ENCODE results near the gene FAM181A. TPM values are rescaled to one million over a fixed set of nuclear protein-coding genes. Genes with fewer than 3 reads are reported as not detected.

FAM181A gene
- total RNA-seq, 5 donors from 2014 or later (not counting 1 experiment from before 2014, with no cell fraction given), result not detected

DNA sequence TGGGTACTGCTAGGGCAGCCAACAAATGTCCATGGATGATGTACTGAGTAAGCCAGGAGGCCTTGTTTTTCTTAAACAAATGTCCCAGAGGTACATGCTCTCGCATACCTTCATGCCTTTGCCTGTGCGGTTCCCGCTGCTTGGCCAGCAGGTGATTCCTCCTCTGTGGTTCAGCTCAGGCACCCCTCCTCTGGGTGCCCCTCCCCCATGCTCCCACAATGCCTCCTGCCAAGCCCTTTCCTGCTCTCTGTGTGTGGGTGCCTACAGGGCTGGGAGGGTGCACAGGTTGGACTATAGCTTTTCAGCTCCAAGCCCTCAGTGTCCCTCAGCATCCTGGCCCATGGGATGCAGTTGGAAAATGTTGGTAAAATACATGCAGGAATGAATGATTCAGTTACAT is 25.7 kb downstream of the FAM181A start:
- 77% methylated on average over 3 of the region's 3 CpGs for WGBS (ENCODE audit: insufficient coverage)
- ChIA-PET POLR2A (no interaction called here), CTCF (interaction anchor here in 1 of 2 donors (0.6 kb wide), 2 partner anchors 10 to 13 kb away, joined by 3 to 7 read pairs; no protein-coding TSS in a partner anchor)
- ATAC-seq (replicated peaks in 1 of 4) (no peak), DNase-seq (no peak)
- Histone ChIP-seq H3K4me3 (ENCODE audit: control insufficient read depth in 1 of 2, extremely low read depth in 1 of 2, low read length in 1 of 2) (no peak overlapping the region), H3K27me3 (replicated peaks in 1 of 2; ENCODE audit: control insufficient read depth in 2 of 2, extremely low read depth in 1 of 2, insufficient read depth in 2 of 2, low read length in 1 of 2) (peaks cover 0 to 3% of the 10 kb centered on the region in 2 experiments), H3K9me3 (no peaks in the 10 kb centered on the region), H3K4me1 (ENCODE audit: control insufficient read depth in 1 of 2, extremely low read depth in 1 of 2, insufficient read depth in 2 of 2, low read length in 2 of 2) (peaks cover 19 to 58% of the 10 kb centered on the region in 2 experiments), H3K36me3 (ENCODE audit: control insufficient read depth in 2 of 2, extremely low read depth in 1 of 2, insufficient read depth in 1 of 2, low read length in 1 of 2) (no peaks in the 10 kb centered on the region), H3K27ac (ENCODE audit: low read length) (no peak overlapping the region)
- Mint-ChIP-seq H3K9me3 (no peaks in the 10 kb centered on the region), H3K36me3 (no peaks in the 10 kb centered on the region), H3K4me1 (peaks cover 49 to 52% (median 52%) of the 10 kb centered on the region in 3 donors), H3K27me3 (no peaks in the 10 kb centered on the region), H3K27ac (peak overlapping the region in 1 of 2 donors; percentile 44), H3K4me3 (no peak overlapping the region)

DNA sequence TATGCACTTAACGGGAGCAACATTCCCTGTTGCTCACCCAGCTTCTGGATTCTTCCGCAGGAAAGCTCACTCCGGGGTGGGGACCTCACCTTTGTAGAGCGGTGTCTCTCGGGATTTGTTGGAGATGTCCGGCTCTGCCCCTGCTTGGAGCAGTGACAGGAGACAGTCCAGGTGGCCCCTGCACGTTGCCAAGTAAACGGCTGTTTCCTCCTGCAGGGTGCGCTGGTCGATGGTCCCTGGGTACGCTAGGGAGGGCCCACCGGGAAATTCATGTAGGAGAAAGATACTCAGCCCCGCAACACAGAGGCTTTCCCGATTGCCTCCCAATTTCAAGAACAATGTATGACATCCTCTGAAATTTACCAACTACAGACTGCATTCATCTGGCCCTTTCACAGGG is 26.1 kb downstream of the FAM181A start:
- peaks cover 52 to 56% (median 56%) of the 10 kb centered on the region in 3 donors for H3K4me1 Mint-ChIP-seq
- POLR2A ChIA-PET, result no interaction called here
- ATAC-seq (replicated peaks in 1 of 4), result no peak

DNA sequence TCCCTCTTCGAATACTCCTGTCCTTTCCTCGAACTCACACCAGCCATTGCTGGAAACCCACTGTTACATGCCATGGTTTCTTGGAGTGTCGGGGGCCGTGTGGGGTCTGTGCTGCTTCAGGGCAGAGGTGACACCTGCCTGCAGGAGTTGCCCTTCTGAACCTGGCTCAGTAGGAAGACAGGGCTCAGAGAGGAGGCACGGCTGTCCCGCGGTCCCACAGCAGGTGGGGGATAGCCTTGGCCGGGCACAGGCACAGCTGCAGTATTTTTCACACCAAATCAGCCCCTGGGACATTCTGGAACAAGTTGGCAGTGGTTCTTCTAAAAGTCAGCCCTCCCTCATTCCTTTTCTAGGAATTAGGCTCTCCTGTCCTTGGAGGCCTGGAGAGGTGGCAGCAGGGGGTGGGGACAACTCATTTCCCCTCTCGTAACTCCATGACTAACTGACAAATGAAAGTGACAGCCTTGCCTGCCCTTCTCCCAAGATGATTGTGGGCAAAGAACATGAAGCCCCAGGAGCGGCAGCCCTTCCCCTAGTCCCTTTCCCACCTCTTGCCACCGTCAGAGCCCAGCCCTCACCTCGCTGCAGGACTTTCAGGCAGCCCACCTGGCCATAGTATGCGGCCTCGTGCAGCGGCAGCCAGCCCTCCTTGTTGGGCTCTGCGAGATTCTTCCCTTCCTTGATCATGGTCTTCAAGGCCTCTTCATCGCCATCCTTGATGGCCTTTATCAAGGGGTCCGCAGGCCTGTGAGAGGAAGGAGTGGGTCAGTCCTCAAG is 26.8 kb downstream of the FAM181A start:
- peak overlapping the region; percentile 16 to 22 for H3K27ac Mint-ChIP-seq
- H3K9me3 ChIP-seq, result no peaks in the 10 kb centered on the region
- peak overlapping the region in 1 of 2 donors; percentile 45 for H3K4me3 ChIP-seq (ENCODE audit: control insufficient read depth in 1 of 2, extremely low read depth in 1 of 2, low read length in 1 of 2)
- H3K36me3 Mint-ChIP-seq, result no peaks in the 10 kb centered on the region
- H3K36me3 ChIP-seq (ENCODE audit: control insufficient read depth in 2 of 2, extremely low read depth in 1 of 2, insufficient read depth in 1 of 2, low read length in 1 of 2), result no peaks in the 10 kb centered on the region
- no peaks in the 10 kb centered on the region for H3K27me3 Mint-ChIP-seq
- POLR2A ChIA-PET, result no interaction called here
- 77% methylated on average over 11 of the region's 18 CpGs for WGBS (ENCODE audit: insufficient coverage)
- peak overlapping the region; percentile 79 for H3K27ac ChIP-seq (ENCODE audit: low read length)
- peaks cover 59 to 63% (median 62%) of the 10 kb centered on the region in 3 donors for H3K4me1 Mint-ChIP-seq
- ATAC-seq (replicated peaks in 1 of 4) (no peak), DNase-seq (no peak)
- peaks cover 0 to 3% of the 10 kb centered on the region in 2 experiments for H3K27me3 ChIP-seq (replicated peaks in 1 of 2; ENCODE audit: control insufficient read depth in 2 of 2, extremely low read depth in 1 of 2, insufficient read depth in 2 of 2, low read length in 1 of 2)
- H3K4me1 ChIP-seq (ENCODE audit: control insufficient read depth in 1 of 2, extremely low read depth in 1 of 2, insufficient read depth in 2 of 2, low read length in 2 of 2), result peaks cover 25 to 69% of the 10 kb centered on the region in 2 experiments
- no peaks in the 10 kb centered on the region for H3K9me3 Mint-ChIP-seq
- H3K4me3 Mint-ChIP-seq, result peak overlapping the region; percentile 17 to 73 (median 47)
- CTCF ChIA-PET, result interaction anchor here in 1 of 2 donors (1.8 to 1.9 kb wide), 2 partner anchors 14 to 46 kb away, joined by 4 to 9 read pairs; no protein-coding TSS in a partner anchor

More for the DNA sequence above, 26.1 kb downstream of the FAM181A start:
- no peaks in the 10 kb centered on the region for H3K9me3 ChIP-seq
- no peaks in the 10 kb centered on the region for H3K36me3 ChIP-seq (ENCODE audit: control insufficient read depth in 2 of 2, extremely low read depth in 1 of 2, insufficient read depth in 1 of 2, low read length in 1 of 2)
- 86% methylated on average over 11 of the region's 14 CpGs for WGBS (ENCODE audit: insufficient coverage)
- H3K4me1 ChIP-seq (ENCODE audit: control insufficient read depth in 1 of 2, extremely low read depth in 1 of 2, insufficient read depth in 2 of 2, low read length in 2 of 2), result peaks cover 19 to 62% of the 10 kb centered on the region in 2 experiments
- CTCF ChIA-PET, result interaction anchor here in 1 of 2 donors (0.6 kb wide), 2 partner anchors 10 to 14 kb away, joined by 3 to 7 read pairs; no protein-coding TSS in a partner anchor
- H3K9me3 Mint-ChIP-seq, result no peaks in the 10 kb centered on the region
- no peak overlapping the region for H3K4me3 ChIP-seq (ENCODE audit: control insufficient read depth in 1 of 2, extremely low read depth in 1 of 2, low read length in 1 of 2)
- H3K27ac ChIP-seq (ENCODE audit: low read length), result no peak overlapping the region
- no peak overlapping the region for H3K27ac Mint-ChIP-seq
- H3K27me3 ChIP-seq (replicated peaks in 1 of 2; ENCODE audit: control insufficient read depth in 2 of 2, extremely low read depth in 1 of 2, insufficient read depth in 2 of 2, low read length in 1 of 2), result peaks cover 0 to 3% of the 10 kb centered on the region in 2 experiments
- H3K27me3 Mint-ChIP-seq, result no peaks in the 10 kb centered on the region
- no peaks in the 10 kb centered on the region for H3K36me3 Mint-ChIP-seq
- peak overlapping the region in 1 of 3 donors; percentile 47 for H3K4me3 Mint-ChIP-seq
- no peak for DNase-seq

DNA sequence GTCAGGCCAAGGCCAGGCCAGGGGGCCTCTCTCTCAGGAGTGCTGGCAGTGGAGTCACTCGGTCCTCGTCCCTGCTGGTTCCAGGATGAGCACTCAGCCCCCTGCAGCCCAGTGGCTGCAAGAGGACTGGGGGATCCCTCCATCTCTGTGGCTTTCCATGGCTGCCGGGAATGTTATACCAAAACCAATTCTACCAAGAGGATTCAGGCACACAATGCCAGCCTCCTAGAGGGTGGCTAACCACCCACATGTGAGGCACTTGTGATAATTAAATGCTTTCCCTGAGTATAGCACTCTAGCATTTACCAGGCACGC is 27.3 kb downstream of the FAM181A start:
- ChIA-PET CTCF (interaction anchor here in 1 of 2 donors (0.6 to 1.9 kb wide), 3 partner anchors 15 to 46 kb away, joined by 3 to 9 read pairs (median 4); no protein-coding TSS in a partner anchor), POLR2A (no interaction called here)
- peaks cover 31 to 74% of the 10 kb centered on the region in 2 experiments for H3K4me1 ChIP-seq (ENCODE audit: control insufficient read depth in 1 of 2, extremely low read depth in 1 of 2, insufficient read depth in 2 of 2, low read length in 2 of 2)
- ATAC-seq (replicated peaks in 1 of 4) (no peak), DNase-seq (no peak)
- Mint-ChIP-seq H3K4me3 (peak overlapping the region; percentile 63 to 73 (median 68)), H3K27me3 (no peaks in the 10 kb centered on the region), H3K9me3 (no peaks in the 10 kb centered on the region), H3K36me3 (no peaks in the 10 kb centered on the region), H3K27ac (peak overlapping the region; percentile 88 to 89), H3K4me1 (peaks cover 64 to 68% (median 68%) of the 10 kb centered on the region in 3 donors)
- peaks cover 0 to 3% of the 10 kb centered on the region in 2 experiments for H3K27me3 ChIP-seq (replicated peaks in 1 of 2; ENCODE audit: control insufficient read depth in 2 of 2, extremely low read depth in 1 of 2, insufficient read depth in 2 of 2, low read length in 1 of 2)
- H3K27ac ChIP-seq (ENCODE audit: low read length), result peak overlapping the region; percentile 79
- no peaks in the 10 kb centered on the region for H3K36me3 ChIP-seq (ENCODE audit: control insufficient read depth in 2 of 2, extremely low read depth in 1 of 2, insufficient read depth in 1 of 2, low read length in 1 of 2)
- H3K9me3 ChIP-seq, result no peaks in the 10 kb centered on the region
- peak overlapping the region in 1 of 2 donors; percentile 45 for H3K4me3 ChIP-seq (ENCODE audit: control insufficient read depth in 1 of 2, extremely low read depth in 1 of 2, low read length in 1 of 2)
- 48% methylated on average over 3 of the region's 4 CpGs for WGBS (ENCODE audit: insufficient coverage)

DNA sequence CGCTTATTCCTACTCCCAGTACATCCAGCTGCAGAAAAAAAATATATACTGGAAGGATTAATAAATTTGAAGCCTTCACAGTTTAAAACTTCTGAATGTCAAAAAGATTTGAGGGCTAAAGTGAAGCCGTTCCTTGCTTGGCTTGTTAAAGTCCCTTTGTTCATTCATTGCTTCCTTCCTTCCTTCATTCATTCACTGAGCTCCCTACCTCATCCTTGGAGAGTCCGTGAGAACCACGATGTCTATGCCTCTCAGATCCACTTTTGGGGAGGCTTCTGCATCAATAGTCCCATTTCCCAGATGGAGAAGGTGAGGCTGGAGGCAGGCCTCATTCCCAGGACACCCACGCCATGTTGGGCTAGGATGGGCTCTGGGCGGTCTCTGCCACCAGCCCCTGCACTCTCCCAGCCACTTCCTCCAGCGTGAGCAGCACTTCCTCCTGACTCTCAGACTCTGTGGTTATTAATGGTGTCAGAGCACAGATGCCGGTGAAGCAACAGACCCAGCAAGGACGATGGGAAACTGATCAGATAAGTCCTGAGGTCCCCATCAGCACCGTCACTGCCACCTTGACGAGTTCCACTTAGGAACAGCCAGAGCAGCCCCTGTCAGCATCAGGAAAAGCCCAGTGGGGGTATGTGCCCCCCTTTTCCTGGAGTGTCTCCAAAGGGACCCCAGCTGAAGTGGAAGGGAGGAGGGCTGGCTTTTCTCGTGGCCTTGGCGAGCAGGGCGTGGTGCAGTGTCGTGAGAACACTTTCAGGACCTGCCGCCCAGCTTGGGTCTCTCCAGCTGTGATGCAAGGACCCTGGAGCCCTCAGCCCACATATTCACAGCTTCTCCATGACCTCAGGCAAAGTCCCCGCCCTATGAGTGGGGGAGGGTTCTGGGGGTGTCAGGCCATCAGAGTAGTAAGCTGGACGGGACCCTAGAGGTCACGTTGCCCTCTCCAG is 28.0 kb downstream of the FAM181A start:
- Histone ChIP-seq H3K27ac (ENCODE audit: low read length) (peak overlapping the region; percentile 79), H3K4me3 (ENCODE audit: control insufficient read depth in 1 of 2, extremely low read depth in 1 of 2, low read length in 1 of 2) (peak overlapping the region in 1 of 2 donors; percentile 45), H3K27me3 (replicated peaks in 1 of 2; ENCODE audit: control insufficient read depth in 2 of 2, extremely low read depth in 1 of 2, insufficient read depth in 2 of 2, low read length in 1 of 2) (peaks cover 0 to 3% of the 10 kb centered on the region in 2 experiments), H3K36me3 (ENCODE audit: control insufficient read depth in 2 of 2, extremely low read depth in 1 of 2, insufficient read depth in 1 of 2, low read length in 1 of 2) (no peaks in the 10 kb centered on the region), H3K9me3 (no peaks in the 10 kb centered on the region), H3K4me1 (ENCODE audit: control insufficient read depth in 1 of 2, extremely low read depth in 1 of 2, insufficient read depth in 2 of 2, low read length in 2 of 2) (peaks cover 37 to 81% of the 10 kb centered on the region in 2 experiments)
- peaks cover 71 to 75% (median 75%) of the 10 kb centered on the region in 3 donors for H3K4me1 Mint-ChIP-seq
- 13% methylated on average over 7 of the region's 19 CpGs for WGBS (ENCODE audit: insufficient coverage)
- H3K27ac Mint-ChIP-seq, result peak overlapping the region; percentile 88 to 89
- H3K4me3 Mint-ChIP-seq, result peak overlapping the region; percentile 63 to 73 (median 68)
- H3K27me3 Mint-ChIP-seq, result no peaks in the 10 kb centered on the region
- DNase-seq, result peak; percentile 27 to 78 (median 44)
- no peaks in the 10 kb centered on the region for H3K36me3 Mint-ChIP-seq
- CTCF ChIA-PET, result interaction anchor here (0.6 to 1.9 kb wide), 6 partner anchors 11 to 45 kb away, joined by 3 to 9 read pairs (median 4); partner anchors contain the start of gene CCDC197 (in 1 of the 2)
- ATAC-seq (replicated peaks in 1 of 4), result peak; percentile 32 to 43 (median 40)
- POLR2A ChIA-PET, result no interaction called here
- no peaks in the 10 kb centered on the region for H3K9me3 Mint-ChIP-seq

All from T-cell (primary cell).